Mesendoderm (in vitro differentiated cells): Measurements from ENCODE around the gene IRGC.

Experiments
- DNase-seq: peaks from one replicate; pipeline ENCODE4 v3.0.0; 2013
- H2AK5ac ChIP-seq: 2 replicates; pipeline ENCODE4 v1.6.1; 2013; ENCODE audit warnings: low read length, inconsistent platforms
- H2BK120ac ChIP-seq: 2 replicates; pipeline ENCODE4 v1.6.1; 2013; ENCODE audit warnings: low read depth, mild to moderate bottlenecking, low read length, moderate library complexity, mixed read lengths
- H2BK15ac ChIP-seq: replicated peaks from 2 replicates; pipeline ENCODE4 v1.6.1; 2013; ENCODE audit warnings: low read depth, mild to moderate bottlenecking, moderate library complexity
- H2BK5ac ChIP-seq: 2 replicates; pipeline ENCODE4 v1.6.1; 2013; ENCODE audit warnings: low read length, inconsistent platforms
- H3K18ac ChIP-seq: 2 replicates; pipeline ENCODE4 v1.6.1; 2013; ENCODE audit warnings: mild to moderate bottlenecking, low read length, mixed read lengths
- H3K23ac ChIP-seq: one replicate; pipeline ENCODE4 v1.6.1; 2013; ENCODE audit warnings: low read length
- H3K27ac ChIP-seq: 2 replicates; pipeline ENCODE4 v1.5.1; 2013; ENCODE audit warnings: low read depth, mild to moderate bottlenecking, inconsistent platforms, low read length, moderate library complexity
- H3K27me3 ChIP-seq: 2 replicates; pipeline ENCODE4 v1.6.1; 2013; ENCODE audit warnings: low read length, control low read depth, mild to moderate bottlenecking, inconsistent platforms; ENCODE audit not compliant: insufficient read depth, poor library complexity
- H3K36me3 ChIP-seq: 2 replicates; pipeline ENCODE4 v1.6.1; 2013; ENCODE audit warnings: low read length, inconsistent platforms; ENCODE audit not compliant: control insufficient read depth, insufficient read depth
- H3K4ac ChIP-seq: one replicate; pipeline ENCODE4 v1.6.1; 2013; ENCODE audit warnings: low read depth, mild to moderate bottlenecking, low read length, moderate library complexity
- H3K4me1 ChIP-seq: 2 replicates; pipeline ENCODE4 v1.6.1; 2013; ENCODE audit warnings: low read depth, low read length, inconsistent platforms; ENCODE audit not compliant: control insufficient read depth
- H3K4me2 ChIP-seq: 2 replicates; pipeline ENCODE4 v1.6.1; 2013; ENCODE audit warnings: low read length
- H3K4me3 ChIP-seq: 2 replicates; pipeline ENCODE4 v1.5.1; 2013; ENCODE audit warnings: mild to moderate bottlenecking, low read length
- H3K56ac ChIP-seq: one replicate; pipeline ENCODE4 v1.6.1; 2013; ENCODE audit warnings: low read length
- H3K79me1 ChIP-seq: 2 replicates; pipeline ENCODE4 v1.6.1; 2013; ENCODE audit warnings: low read length, inconsistent platforms
- H3K79me2 ChIP-seq: 2 replicates; pipeline ENCODE4 v1.6.1; 2013; ENCODE audit warnings: mild to moderate bottlenecking, low read length; ENCODE audit not compliant: control insufficient read depth, insufficient read depth
- H3K9ac ChIP-seq: 2 replicates; pipeline ENCODE4 v1.6.1; 2013; ENCODE audit warnings: low read length, inconsistent platforms
- H4K5ac ChIP-seq: one replicate; pipeline ENCODE4 v1.6.1; 2013; ENCODE audit warnings: low read length
- H4K8ac ChIP-seq: one replicate; pipeline ENCODE4 v1.6.1; 2013; ENCODE audit warnings: low read depth, mild to moderate bottlenecking, control low read depth, low read length, moderate library complexity
- WGBS: extraction: QIAGEN DNeasy Blood & Tissue Kit; methylation state at CpG from one replicate; pipeline ENCODE4 v1.1.7; 2013; ENCODE audit warnings: low lambda C conversion rate, missing lambda C conversion rate; ENCODE audit not compliant: insufficient coverage; ENCODE audit errors: extremely low coverage; 5-methylcytosine and 5-hydroxymethylcytosine counted together

IRGC gene

GRCh38 chr19:43747557-43748204 lies 31.8 kb downstream of the IRGC start:
- no peaks in the 10 kb centered on the region for H3K4me1 ChIP-seq
- H3K9ac ChIP-seq, result no peak overlapping the region
- no peak overlapping the region for H3K4me2 ChIP-seq
- WGBS, result no CpG with 5 or more reads among the region's 16 CpGs
- H3K4ac ChIP-seq, result no peak overlapping the region
- no peak overlapping the region for H4K5ac ChIP-seq
- no peaks in the 10 kb centered on the region for H3K27me3 ChIP-seq
- H3K36me3 ChIP-seq, result peaks cover 11% of the 10 kb centered on the region
- H2BK120ac ChIP-seq, result no peak overlapping the region
- no peak overlapping the region for H3K27ac ChIP-seq
- no peak overlapping the region for H2BK5ac ChIP-seq
- no peak overlapping the region for H2AK5ac ChIP-seq
- H3K4me3 ChIP-seq, result no peak overlapping the region
- no peak overlapping the region for H4K8ac ChIP-seq
- DNase-seq, result no peak
- peaks cover 2% of the 10 kb centered on the region for H3K79me1 ChIP-seq
- H3K79me2 ChIP-seq, result no peaks in the 10 kb centered on the region
- H3K18ac ChIP-seq, result no peak overlapping the region
- no peak overlapping the region for H3K56ac ChIP-seq
- no peak overlapping the region for H2BK15ac ChIP-seq
- no peak overlapping the region for H3K23ac ChIP-seq

GRCh38 chr19:43748205-43748594 lies 32.3 kb downstream of the IRGC start:
- Histone ChIP-seq H3K36me3 (peaks cover 10% of the 10 kb centered on the region), H3K4me1 (no peaks in the 10 kb centered on the region), H3K27me3 (no peaks in the 10 kb centered on the region), H3K4ac (no peak overlapping the region), H2BK15ac (no peak overlapping the region), H2BK5ac (no peak overlapping the region), H2AK5ac (no peak overlapping the region), H3K9ac (no peak overlapping the region), H3K79me2 (no peaks in the 10 kb centered on the region), H3K23ac (no peak overlapping the region), H3K4me2 (no peak overlapping the region), H4K8ac (no peak overlapping the region), H3K56ac (no peak overlapping the region), H2BK120ac (no peak overlapping the region), H3K4me3 (no peak overlapping the region), H3K27ac (no peak overlapping the region), H3K18ac (no peak overlapping the region), H4K5ac (no peak overlapping the region), H3K79me1 (peaks cover 3% of the 10 kb centered on the region)
- DNase-seq, result no peak
- no CpG with 5 or more reads among the region's 4 CpGs for WGBS

GRCh38 chr19:43748685-43749084 lies 32.8 kb downstream of the IRGC start:
- no peak overlapping the region for H3K9ac ChIP-seq
- H3K4me1 ChIP-seq, result no peaks in the 10 kb centered on the region
- H3K18ac ChIP-seq, result no peak overlapping the region
- no peak overlapping the region for H2BK5ac ChIP-seq
- H3K4ac ChIP-seq, result no peak overlapping the region
- H4K8ac ChIP-seq, result no peak overlapping the region
- no peak overlapping the region for H2BK15ac ChIP-seq
- no CpG with 5 or more reads among the region's 4 CpGs for WGBS
- no peak overlapping the region for H3K4me3 ChIP-seq
- no peak for DNase-seq
- H3K79me1 ChIP-seq, result peaks cover 3% of the 10 kb centered on the region
- no peak overlapping the region for H2AK5ac ChIP-seq
- peaks cover 9% of the 10 kb centered on the region for H3K36me3 ChIP-seq
- no peak overlapping the region for H2BK120ac ChIP-seq
- H3K56ac ChIP-seq, result no peak overlapping the region
- H3K27ac ChIP-seq, result no peak overlapping the region
- H4K5ac ChIP-seq, result no peak overlapping the region
- no peaks in the 10 kb centered on the region for H3K27me3 ChIP-seq
- H3K4me2 ChIP-seq, result no peak overlapping the region
- no peak overlapping the region for H3K23ac ChIP-seq
- H3K79me2 ChIP-seq, result no peaks in the 10 kb centered on the region

- Histone ChIP-seq H3K36me3 (peaks cover 9% of the 10 kb centered on the region), H3K27ac (no peak overlapping the region), H3K4ac (no peak overlapping the region), H4K8ac (no peak overlapping the region), H3K9ac (no peak overlapping the region), H3K56ac (no peak overlapping the region), H3K4me2 (no peak overlapping the region), H2BK5ac (no peak overlapping the region), H3K79me1 (peaks cover 3% of the 10 kb centered on the region), H3K23ac (no peak overlapping the region), H3K4me1 (no peaks in the 10 kb centered on the region), H3K18ac (no peak overlapping the region), H4K5ac (no peak overlapping the region), H3K4me3 (no peak overlapping the region), H3K27me3 (no peaks in the 10 kb centered on the region), H3K79me2 (no peaks in the 10 kb centered on the region), H2AK5ac (no peak overlapping the region), H2BK15ac (no peak overlapping the region), H2BK120ac (no peak overlapping the region)
- WGBS, result no CpG with 5 or more reads among the region's 7 CpGs
- DNase-seq, result no peak
Measured at GRCh38 chr19:43749152-43749551, 33.3 kb downstream of the IRGC start.

GRCh38 chr19:43749898-43750297 lies 34.0 kb downstream of the IRGC start:
- H3K4me3 ChIP-seq, result no peak overlapping the region
- H2BK120ac ChIP-seq, result no peak overlapping the region
- H3K79me2 ChIP-seq, result no peaks in the 10 kb centered on the region
- no peak overlapping the region for H4K5ac ChIP-seq
- peaks cover 3% of the 10 kb centered on the region for H3K79me1 ChIP-seq
- no peak overlapping the region for H3K56ac ChIP-seq
- no CpG with 5 or more reads among the region's 1 CpG for whole genome bisulfite sequencing
- no peak overlapping the region for H3K18ac ChIP-seq
- no peak overlapping the region for H4K8ac ChIP-seq
- H2BK5ac ChIP-seq, result no peak overlapping the region
- no peak overlapping the region for H3K9ac ChIP-seq
- H2BK15ac ChIP-seq, result no peak overlapping the region
- peaks cover 7% of the 10 kb centered on the region for H3K36me3 ChIP-seq
- H3K4me1 ChIP-seq, result no peaks in the 10 kb centered on the region
- no peak overlapping the region for H3K4me2 ChIP-seq
- H2AK5ac ChIP-seq, result no peak overlapping the region
- no peaks in the 10 kb centered on the region for H3K27me3 ChIP-seq
- H3K23ac ChIP-seq, result no peak overlapping the region
- H3K4ac ChIP-seq, result no peak overlapping the region
- no peak for DNase-seq
- H3K27ac ChIP-seq, result no peak overlapping the region
